Endodermal cell (in vitro differentiated cells): ENCODE data around the gene CABP7. TPM values are rescaled to one million over a fixed set of nuclear protein-coding genes. Genes with fewer than 3 reads are reported as not detected.
A peak's percentile ranks its signal among the peaks of the same experiment; 100 is the strongest.

ENCODE experiments used
- DNase-seq: peaks from one replicate; pipeline ENCODE4 v3.0.0-alpha.2; 2017
- H3K27ac ChIP-seq: 2 replicates; pipeline ENCODE4 v1.5.1; 2013; ENCODE audit warnings: mild to moderate bottlenecking, low read depth, low read length, moderate library complexity
- H3K27me3 ChIP-seq: 2 replicates; pipeline ENCODE4 v1.6.1; 2013; ENCODE audit warnings: mild to moderate bottlenecking, low read length, moderate library complexity; ENCODE audit not compliant: insufficient read depth, control insufficient read depth, poor library complexity, severe bottlenecking
- H3K36me3 ChIP-seq: 2 replicates; pipeline ENCODE4 v1.7.0; 2013; ENCODE audit warnings: mild to moderate bottlenecking, low read length, moderate library complexity; ENCODE audit not compliant: control insufficient read depth, insufficient read depth
- H3K4me1 ChIP-seq: one replicate; pipeline ENCODE4 v1.7.0; 2013; ENCODE audit warnings: low read length; ENCODE audit not compliant: control insufficient read depth, insufficient read depth
- H3K4me3 ChIP-seq: 2 replicates; pipeline ENCODE4 v1.5.1; 2013; ENCODE audit warnings: mild to moderate bottlenecking, low read length, moderate library complexity
- H3K9ac ChIP-seq: 2 replicates; pipeline ENCODE4 v1.6.1; 2013; ENCODE audit warnings: mild to moderate bottlenecking, low read length, moderate library complexity; ENCODE audit not compliant: poor library complexity, severe bottlenecking; ENCODE audit errors: extremely low read depth
- H3K9me3 ChIP-seq: 2 replicates; pipeline ENCODE4 v1.6.1; 2013; ENCODE audit warnings: mild to moderate bottlenecking, low read length, moderate library complexity; ENCODE audit not compliant: control insufficient read depth
- H3K27ac Mint-ChIP-seq: 2 replicates; pipeline ENCODE4 v1.8.0; 2020; ENCODE audit warnings: mixed read lengths
- H3K27me3 Mint-ChIP-seq: 2 replicates; pipeline ENCODE4 v1.8.0; 2021; ENCODE audit warnings: mild to moderate bottlenecking, mixed read lengths; ENCODE audit not compliant: insufficient read depth
- H3K36me3 Mint-ChIP-seq: 2 replicates; pipeline ENCODE4 v1.8.0; 2020; ENCODE audit warnings: low read depth, mixed read lengths
- H3K4me1 Mint-ChIP-seq: 2 replicates; pipeline ENCODE4 v1.8.0; 2020; ENCODE audit warnings: mixed read lengths
- H3K4me3 Mint-ChIP-seq: 2 replicates; pipeline ENCODE4 v1.8.0; 2020; ENCODE audit warnings: mild to moderate bottlenecking, moderate library complexity, mixed read lengths
- H3K9me3 Mint-ChIP-seq: 2 replicates; pipeline ENCODE4 v1.8.0; 2020; ENCODE audit warnings: mild to moderate bottlenecking, mixed read lengths
- WGBS, 2 experiments: methylation state at CpG; one replicate each; pipeline versions ENCODE4 v1.1.5 to v1.1.7; 2013; ENCODE audit warnings: missing lambda C conversion rate in 2 of 2, mixed read lengths in 1 of 2; ENCODE audit not compliant: insufficient coverage in 1 of 2, insufficient read length in 1 of 2; 5-methylcytosine and 5-hydroxymethylcytosine counted together
- total RNA-seq, 2 donors: library from RNA; stranded (reverse); fragmentation: NEBNext Ultra II Directional in 1 of 2; extraction: Animal tissue kit (Norgen Biotek cat#: 25700) in 1 of 2; gene quantifications; 2 replicates in 1 of 2; 3 replicates in 1 of 2; pipeline ENCODE4 v1.2.1, GENCODE V29; 2021
- TF ChIP-seq, protein P1 (sequence below): fragments of 200-600 bp; sonication (generic); conservative IDR thresholded peaks from 2 replicates; pipeline ENCODE4 v1.5.0; 2021; ENCODE audit warnings: antibody characterized with exemption, mild to moderate bottlenecking

The CABP7 gene
- total RNA-seq, 2 donors from 2014 or later: 0.26 TPM; not detected in 1

GRCh38 chr22:29706486-29706885 lies 13.3 kb upstream of the CABP7 start:
- WGBS, 2 experiments: 40 to 54% methylated on average over 7 to 9 of the region's 9 CpGs
- Mint-ChIP-seq H3K36me3 (no peaks in the 10 kb centered on the region), H3K4me3 (no peak overlapping the region), H3K4me1 (peaks cover 14% of the 10 kb centered on the region), H3K27me3 (peaks cover 30% of the 10 kb centered on the region), H3K27ac (no peak overlapping the region), H3K9me3 (no peaks in the 10 kb centered on the region)
- peaks cover 9% of the 10 kb centered on the region for H3K27me3 ChIP-seq
- H3K27ac ChIP-seq: peak overlapping the region; percentile 83
- no peaks in the 10 kb centered on the region for H3K36me3 ChIP-seq
- DNase-seq: peak; percentile 84
- no peaks in the 10 kb centered on the region for H3K9me3 ChIP-seq
- H3K4me3 ChIP-seq: no peak overlapping the region
- no peak overlapping the region for H3K9ac ChIP-seq
- H3K4me1 ChIP-seq: peaks cover 24% of the 10 kb centered on the region
- TF ChIP-seq, protein P1, sequence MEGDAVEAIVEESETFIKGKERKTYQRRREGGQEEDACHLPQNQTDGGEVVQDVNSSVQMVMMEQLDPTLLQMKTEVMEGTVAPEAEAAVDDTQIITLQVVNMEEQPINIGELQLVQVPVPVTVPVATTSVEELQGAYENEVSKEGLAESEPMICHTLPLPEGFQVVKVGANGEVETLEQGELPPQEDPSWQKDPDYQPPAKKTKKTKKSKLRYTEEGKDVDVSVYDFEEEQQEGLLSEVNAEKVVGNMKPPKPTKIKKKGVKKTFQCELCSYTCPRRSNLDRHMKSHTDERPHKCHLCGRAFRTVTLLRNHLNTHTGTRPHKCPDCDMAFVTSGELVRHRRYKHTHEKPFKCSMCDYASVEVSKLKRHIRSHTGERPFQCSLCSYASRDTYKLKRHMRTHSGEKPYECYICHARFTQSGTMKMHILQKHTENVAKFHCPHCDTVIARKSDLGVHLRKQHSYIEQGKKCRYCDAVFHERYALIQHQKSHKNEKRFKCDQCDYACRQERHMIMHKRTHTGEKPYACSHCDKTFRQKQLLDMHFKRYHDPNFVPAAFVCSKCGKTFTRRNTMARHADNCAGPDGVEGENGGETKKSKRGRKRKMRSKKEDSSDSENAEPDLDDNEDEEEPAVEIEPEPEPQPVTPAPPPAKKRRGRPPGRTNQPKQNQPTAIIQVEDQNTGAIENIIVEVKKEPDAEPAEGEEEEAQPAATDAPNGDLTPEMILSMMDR: no peak

GRCh38 chr22:29707010-29707409 lies 12.8 kb upstream of the CABP7 start:
- Mint-ChIP-seq H3K4me1 (peaks cover 9% of the 10 kb centered on the region), H3K9me3 (no peaks in the 10 kb centered on the region), H3K36me3 (no peaks in the 10 kb centered on the region), H3K27ac (no peak overlapping the region), H3K4me3 (no peak overlapping the region), H3K27me3 (peaks cover 30% of the 10 kb centered on the region)
- Histone ChIP-seq H3K4me1 (peaks cover 24% of the 10 kb centered on the region), H3K36me3 (no peaks in the 10 kb centered on the region), H3K27me3 (peaks cover 9% of the 10 kb centered on the region), H3K27ac (peak overlapping the region; percentile 72), H3K9ac (no peak overlapping the region), H3K4me3 (no peak overlapping the region), H3K9me3 (no peaks in the 10 kb centered on the region)
- DNase-seq: no peak
- TF ChIP-seq, protein P1: no peak
- 81 to 89% methylated on average over 14 to 18 of the region's 18 CpGs for WGBS, 2 experiments

- Histone ChIP-seq H3K4me3 (no peak overlapping the region), H3K27ac (peak overlapping the region; percentile 38), H3K36me3 (no peaks in the 10 kb centered on the region), H3K4me1 (peaks cover 21% of the 10 kb centered on the region), H3K27me3 (peaks cover 9% of the 10 kb centered on the region), H3K9ac (no peak overlapping the region), H3K9me3 (no peaks in the 10 kb centered on the region)
- Mint-ChIP-seq H3K36me3 (no peaks in the 10 kb centered on the region), H3K4me1 (peaks cover 8% of the 10 kb centered on the region), H3K27ac (no peak overlapping the region), H3K4me3 (no peak overlapping the region), H3K27me3 (peaks cover 30% of the 10 kb centered on the region), H3K9me3 (no peaks in the 10 kb centered on the region)
- WGBS, 2 experiments: 83 to 87% methylated on average over 3 to 5 of the region's 5 CpGs
- TF ChIP-seq, protein P1: no peak
- no peak for DNase-seq
These were observed 12.3 kb upstream of the CABP7 start for GRCh38 chr22:29707471-29707870.
